Right lobe of liver (tissue), 4 donors: Measurements from ENCODE around the gene KLHL15.

Experiments used
- POLR2A ChIP-seq: fragments of 450-650 bp; IDR thresholded peaks from one replicate; pipeline ENCODE4 v1.6.1; 2017; ENCODE audit warnings: antibody characterized with exemption, mild to moderate bottlenecking
- TF ChIP-seq, protein P1 (sequence below), 4 donors: fragments of 200-600 bp in 3 of 4; fragments of 450-650 bp in 1 of 4; IDR thresholded peaks; one replicate each; pipeline versions ENCODE4 v1.5.1 to v1.8.0; 2016 to 2022; ENCODE audit warnings: antibody characterized with exemption in 4 of 4, mild to moderate bottlenecking in 2 of 4
- donor health status: DM: no; HTN: no; CAD: no.
- donor health status: DM: no; HTN: no; CAD: no.
- donor health status: DM: no; HTN: yes; CAD: no.

DNA sequence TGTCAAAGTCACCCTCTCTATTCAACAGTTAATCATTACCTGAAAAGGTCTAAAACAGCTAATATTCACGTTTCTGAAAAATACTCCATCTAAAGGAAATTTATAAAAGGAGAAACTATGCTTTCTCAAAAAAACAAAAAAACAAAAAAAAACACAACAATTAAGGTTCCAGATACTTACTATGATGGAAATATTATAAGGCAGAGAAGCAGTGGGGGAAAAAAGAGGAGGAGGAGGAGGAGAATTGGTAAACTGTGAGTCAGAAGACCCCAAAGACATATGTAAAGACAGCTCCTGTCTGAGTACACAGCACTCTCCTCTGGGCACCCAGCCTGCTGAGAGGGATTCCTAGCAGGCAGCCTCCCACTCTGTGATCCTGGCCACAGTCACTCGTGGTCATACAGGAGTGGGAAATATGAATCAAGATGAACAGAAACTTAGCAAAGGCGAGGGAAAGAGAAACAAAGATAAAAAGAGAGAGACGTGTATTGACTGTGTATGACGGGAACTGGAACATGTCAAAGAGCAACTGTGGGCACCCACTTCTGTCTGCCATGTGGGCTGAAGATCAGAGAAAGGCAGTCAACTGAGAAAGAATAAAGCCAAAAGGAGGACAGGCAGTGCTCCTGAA, 12.5 kb downstream of the KLHL15 start:
- TF ChIP-seq, protein P1, sequence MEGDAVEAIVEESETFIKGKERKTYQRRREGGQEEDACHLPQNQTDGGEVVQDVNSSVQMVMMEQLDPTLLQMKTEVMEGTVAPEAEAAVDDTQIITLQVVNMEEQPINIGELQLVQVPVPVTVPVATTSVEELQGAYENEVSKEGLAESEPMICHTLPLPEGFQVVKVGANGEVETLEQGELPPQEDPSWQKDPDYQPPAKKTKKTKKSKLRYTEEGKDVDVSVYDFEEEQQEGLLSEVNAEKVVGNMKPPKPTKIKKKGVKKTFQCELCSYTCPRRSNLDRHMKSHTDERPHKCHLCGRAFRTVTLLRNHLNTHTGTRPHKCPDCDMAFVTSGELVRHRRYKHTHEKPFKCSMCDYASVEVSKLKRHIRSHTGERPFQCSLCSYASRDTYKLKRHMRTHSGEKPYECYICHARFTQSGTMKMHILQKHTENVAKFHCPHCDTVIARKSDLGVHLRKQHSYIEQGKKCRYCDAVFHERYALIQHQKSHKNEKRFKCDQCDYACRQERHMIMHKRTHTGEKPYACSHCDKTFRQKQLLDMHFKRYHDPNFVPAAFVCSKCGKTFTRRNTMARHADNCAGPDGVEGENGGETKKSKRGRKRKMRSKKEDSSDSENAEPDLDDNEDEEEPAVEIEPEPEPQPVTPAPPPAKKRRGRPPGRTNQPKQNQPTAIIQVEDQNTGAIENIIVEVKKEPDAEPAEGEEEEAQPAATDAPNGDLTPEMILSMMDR (IDR thresholded peaks at IDR 0.05): no peak
- no peak for TF ChIP-seq POLR2A
